Esophagus squamous epithelium (tissue), 4 donors: ENCODE data around the gene TMSB15C.
"Not testable (repeated sequence)": the region's sequence is repeated elsewhere in the genome, so short reads cannot be mapped to it uniquely, and the experiment has no call there.

Experiments used
- CTCF ChIP-seq, 6 experiments: fragments of 450-650 bp in 4 of 6; fragments of 200-600 bp in 2 of 6; sonication (generic) in 2 of 6; IDR thresholded peaks; one replicate each; pipeline ENCODE4 v1.5.1; 2016 to 2019; ENCODE audit warnings: antibody characterized with exemption in 6 of 6, mild to moderate bottlenecking in 4 of 6, moderate library complexity in 4 of 6
- POLR2A ChIP-seq, 4 donors: fragments of 450-650 bp; IDR thresholded peaks; one replicate each; pipeline ENCODE4 v1.6.1; 2017; ENCODE audit warnings: antibody characterized with exemption in 4 of 4, mild to moderate bottlenecking in 4 of 4, moderate library complexity in 3 of 4

- not testable (repeated sequence) for TF ChIP-seq POLR2A, CTCF (IDR thresholded peaks at IDR 0.05)
Observed at GRCh38 chrX:104054956-104055355, 21.1 kb downstream of the TMSB15C start.
